CD4-positive, alpha-beta T cell treated with Interferon alpha-2 for 1 hour (primary cell): ENCODE data around the gene ZNHIT2.
A peak's percentile ranks its signal among the peaks of the same experiment; 100 is the strongest.
"Not testable (repeated sequence)": the region's sequence is repeated elsewhere in the genome, so short reads cannot be mapped to it uniquely, and the experiment has no call there.

Source experiments
- DNase-seq, 2 donors: peaks; one replicate each; pipeline ENCODE4 v3.0.0-alpha.2; 2020 to 2022

The ZNHIT2 gene

DNA sequence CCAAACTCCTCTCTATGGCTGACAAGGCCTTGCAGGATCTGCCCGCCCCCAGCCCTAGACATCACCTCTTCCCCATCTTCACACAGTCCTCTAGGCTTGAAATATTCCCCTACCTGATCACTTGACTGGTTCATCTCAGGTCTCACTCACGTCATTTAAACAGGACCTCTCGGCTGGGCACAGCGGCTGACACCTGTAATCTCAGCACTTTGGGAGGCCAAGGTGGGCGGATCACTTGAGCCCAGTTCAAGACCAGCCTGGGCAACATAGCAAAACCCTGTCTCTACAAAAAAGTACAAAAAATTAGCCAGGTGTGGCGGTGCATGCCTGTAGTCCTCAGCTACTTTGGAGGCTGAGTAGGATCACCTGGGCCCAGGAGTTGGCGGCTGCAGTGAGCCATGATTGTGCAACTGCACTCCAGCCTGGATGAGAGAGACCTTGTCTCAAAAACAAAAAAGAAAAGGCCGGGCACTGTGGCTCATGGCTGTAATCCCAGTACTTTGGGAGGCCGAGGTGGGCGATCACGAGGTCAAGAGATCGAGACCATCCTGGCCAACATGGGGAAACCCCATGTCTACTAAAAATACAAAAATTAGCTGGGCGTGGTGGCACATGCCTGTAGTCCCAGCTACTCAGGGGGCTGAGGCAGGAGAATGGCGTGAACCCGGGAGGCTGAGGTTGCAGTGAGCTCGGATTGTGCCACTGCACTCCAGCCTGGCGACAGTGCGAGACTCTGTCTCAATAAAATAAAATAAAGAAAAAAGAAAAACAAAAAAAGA, 1.6 kb upstream of the ZNHIT2 start:
- not testable (repeated sequence) for DNase-seq

DNA sequence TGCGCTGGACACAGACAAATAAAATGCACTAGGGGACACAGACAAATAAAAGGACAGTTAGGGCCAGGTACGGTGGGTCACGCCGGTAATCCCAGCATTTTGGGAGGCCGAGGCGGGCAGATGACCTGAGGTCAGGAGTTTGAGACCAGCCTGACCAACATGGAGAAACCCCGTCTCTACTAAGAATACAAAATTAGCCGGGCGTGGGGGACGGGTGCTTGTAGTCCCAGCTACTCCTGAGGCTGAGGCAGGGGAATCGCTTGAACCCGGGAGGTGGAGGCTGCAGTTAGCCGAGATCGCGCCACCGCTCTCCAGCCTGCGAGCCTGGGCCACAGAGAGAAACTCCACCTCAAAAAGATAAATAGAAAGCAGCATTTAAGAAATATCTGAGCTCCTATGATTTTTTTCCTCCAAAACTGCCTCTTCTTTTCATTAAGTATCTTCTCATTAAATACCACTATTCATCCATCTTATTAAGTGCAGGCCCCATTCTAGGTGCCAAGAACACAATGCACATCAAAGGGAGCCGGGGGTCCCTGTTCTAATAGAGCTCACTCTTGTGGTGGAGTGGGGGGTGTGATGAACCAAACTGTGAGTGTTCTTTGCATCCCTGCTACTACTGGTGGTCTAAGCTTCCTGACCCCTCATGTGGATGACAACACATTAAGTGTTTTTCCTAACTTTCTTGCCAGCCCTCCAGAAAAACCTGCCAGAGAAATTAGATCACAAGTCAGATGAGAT, 766 bp upstream of the ZNHIT2 start:
- DNase-seq: no peak

DNA sequence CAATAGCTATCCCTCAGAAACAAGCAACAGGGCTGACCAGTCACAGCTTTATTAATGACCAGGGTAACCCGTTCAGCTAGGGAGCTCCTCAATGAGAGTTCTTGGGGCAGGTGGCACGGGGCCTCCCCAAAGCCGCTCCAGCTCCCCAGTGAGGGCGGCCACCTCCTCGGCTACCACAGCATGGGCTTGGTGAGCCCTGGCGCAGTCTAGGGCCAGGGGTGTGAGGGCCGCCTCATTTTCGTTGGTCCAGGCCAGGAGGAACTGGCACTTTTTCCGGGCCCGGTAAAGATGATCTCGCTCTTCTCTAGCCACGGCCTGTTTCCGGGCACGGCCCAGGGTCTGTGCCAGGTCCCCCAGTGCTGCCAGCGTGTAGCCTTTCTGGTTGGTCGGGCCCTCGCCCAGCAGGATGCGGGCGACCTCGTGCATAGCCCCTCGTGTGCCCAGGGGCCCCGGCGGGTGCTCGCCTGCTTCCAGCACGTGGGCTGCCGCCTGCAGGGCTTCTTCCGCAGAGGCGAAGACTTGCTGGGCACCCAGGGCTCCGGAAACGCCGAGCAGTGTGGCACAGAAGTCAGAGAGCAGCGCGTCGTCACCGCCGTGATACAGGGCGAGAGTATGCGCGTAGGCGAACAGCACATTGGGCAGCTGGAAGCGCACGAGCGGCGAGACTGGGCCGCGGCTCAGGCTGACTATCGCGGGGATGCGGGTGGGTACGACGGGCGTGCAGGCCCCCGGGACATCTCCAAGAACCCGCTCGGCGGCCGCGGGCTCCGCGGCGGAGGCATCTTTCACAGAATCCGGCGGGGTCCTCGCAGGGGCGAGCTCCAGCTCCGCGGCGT, 913 bp downstream of the ZNHIT2 start:
- peak; percentile 33 to 70 for DNase-seq

DNA sequence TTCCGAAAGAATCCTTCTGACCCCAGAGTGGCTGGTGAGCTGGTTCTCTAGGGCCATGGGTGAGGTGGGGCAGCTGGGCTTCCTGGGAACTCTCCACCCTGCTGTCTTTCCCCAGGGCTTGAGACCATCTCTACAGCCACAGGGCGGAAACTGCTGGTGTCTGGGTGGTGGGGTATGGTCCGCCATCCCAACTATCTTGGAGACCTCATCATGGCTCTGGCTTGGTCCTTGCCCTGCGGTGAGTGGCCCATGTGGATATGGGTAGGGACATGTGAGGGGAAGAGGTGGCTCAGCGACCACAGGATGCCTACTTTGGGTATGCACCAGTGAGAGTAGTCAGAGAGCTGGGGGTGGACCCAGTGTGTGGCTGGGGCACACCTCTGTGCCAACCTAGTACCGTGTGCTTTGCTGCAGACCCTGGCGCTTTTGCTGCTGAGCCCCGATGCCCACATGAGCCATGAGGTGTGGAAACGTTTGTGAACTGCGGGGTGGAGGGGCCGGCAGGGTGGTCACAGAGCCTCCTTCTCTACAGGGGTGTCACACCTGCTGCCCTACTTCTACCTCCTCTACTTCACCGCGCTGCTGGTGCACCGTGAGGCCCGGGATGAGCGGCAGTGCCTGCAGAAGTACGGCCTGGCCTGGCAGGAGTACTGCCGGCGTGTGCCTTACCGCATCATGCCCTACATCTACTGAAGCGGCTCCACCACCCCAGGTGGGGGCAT, 2.0 kb downstream of the ZNHIT2 start:
- no peak for DNase-seq

DNA sequence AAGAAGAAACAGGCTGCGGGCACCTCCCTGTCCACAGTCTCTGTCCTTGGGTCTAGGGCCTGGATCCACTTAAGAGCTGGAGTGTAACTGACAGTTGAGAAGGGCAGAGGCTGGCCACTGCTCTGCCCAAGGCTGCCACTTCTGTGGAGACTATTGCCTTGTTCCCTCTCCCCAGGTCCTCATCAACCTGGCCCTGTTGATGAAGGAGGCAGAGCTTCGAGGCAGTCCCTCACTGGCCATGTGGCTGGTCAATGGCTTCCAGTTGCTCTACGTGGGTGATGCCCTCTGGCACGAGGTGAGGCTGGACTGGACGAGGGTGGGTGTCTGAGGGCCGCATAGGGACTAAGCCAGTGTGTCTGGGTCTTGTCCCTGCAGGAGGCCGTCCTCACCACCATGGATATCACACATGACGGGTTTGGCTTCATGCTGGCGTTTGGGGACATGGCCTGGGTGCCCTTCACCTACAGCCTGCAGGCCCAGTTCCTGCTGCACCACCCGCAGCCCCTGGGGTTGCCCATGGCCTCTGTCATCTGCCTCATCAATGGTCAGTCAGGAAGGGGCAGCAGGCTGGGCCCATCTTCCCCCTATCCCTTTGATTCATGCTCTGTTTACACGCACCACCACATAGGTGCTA, 2.8 kb downstream of the ZNHIT2 start:
- no peak for DNase-seq

DNA sequence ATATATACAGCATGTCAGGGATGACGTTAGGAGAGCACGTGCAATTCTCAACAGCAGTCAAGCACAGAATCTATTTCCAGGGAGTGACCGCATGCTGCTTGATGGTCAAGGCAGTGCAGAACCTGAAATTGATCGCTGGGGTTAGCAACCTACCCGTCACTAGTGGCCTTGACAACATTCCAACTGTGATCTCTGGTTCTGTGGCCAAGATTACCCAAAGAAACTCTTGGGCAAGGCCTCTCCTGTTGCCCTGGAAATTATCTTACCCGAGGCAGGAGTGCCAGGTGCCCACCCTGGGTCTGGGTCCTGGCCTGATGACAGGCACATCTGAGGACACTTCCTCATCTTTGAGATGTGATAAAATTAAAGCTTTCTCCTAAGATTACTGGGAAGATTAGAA, 3.7 kb downstream of the ZNHIT2 start:
- no peak for DNase-seq

DNA sequence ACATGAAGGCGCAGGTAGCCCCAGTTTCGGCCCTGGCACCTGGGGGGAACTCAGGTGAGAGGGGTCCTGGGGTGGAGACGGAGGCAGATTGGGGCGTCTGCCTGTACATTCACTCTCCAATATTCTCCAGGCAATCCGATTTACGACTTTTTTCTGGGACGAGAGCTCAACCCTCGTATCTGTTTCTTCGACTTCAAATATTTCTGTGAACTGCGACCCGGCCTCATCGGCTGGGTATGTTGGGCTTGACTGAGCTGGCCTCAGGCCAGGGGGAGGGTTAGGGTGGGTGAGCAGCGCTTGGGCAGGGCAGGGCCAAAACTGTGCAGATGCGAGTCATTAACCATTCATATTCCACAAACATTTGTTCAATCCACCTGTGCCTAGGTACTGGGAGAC, 4.1 kb downstream of the ZNHIT2 start:
- DNase-seq: no peak

DNA sequence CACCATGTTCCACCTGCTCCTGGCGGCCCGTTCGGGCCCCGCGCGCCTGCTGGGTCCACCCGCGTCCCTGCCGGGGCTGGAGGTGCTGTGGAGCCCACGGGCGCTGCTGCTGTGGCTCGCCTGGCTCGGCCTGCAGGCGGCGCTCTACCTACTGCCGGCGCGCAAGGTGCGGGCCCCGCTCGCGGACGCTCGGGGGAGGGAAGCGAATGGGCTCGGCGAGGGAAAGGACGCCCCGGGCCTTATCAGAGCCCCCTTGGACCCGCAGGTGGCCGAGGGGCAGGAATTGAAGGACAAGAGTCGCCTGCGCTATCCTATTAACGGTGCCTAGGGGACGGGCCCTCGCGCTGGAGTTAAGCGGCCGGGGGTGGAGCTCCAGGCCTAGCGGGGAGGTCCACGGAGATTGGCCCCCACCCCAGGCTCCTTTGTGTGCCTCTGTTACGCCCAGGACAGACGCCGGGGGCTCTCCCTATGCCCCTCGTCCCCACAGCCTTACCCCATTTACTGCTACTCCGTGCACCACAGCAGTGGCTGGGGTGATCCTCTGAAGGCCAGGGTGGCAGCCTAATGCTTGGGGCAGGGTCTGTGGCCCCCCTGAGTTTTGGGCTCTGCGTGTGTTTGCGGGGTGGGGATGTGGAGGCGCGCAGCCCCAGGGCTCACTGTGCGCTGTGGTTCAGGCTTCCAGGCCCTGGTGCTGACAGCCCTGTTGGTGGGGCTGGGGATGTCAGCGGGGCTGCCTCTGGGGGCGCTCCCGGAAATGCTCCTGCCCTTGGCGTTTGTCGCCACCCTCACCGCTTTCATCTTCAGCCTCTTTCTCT, 4.7 kb downstream of the ZNHIT2 start:
- peak; percentile 77 to 84 for DNase-seq

DNA sequence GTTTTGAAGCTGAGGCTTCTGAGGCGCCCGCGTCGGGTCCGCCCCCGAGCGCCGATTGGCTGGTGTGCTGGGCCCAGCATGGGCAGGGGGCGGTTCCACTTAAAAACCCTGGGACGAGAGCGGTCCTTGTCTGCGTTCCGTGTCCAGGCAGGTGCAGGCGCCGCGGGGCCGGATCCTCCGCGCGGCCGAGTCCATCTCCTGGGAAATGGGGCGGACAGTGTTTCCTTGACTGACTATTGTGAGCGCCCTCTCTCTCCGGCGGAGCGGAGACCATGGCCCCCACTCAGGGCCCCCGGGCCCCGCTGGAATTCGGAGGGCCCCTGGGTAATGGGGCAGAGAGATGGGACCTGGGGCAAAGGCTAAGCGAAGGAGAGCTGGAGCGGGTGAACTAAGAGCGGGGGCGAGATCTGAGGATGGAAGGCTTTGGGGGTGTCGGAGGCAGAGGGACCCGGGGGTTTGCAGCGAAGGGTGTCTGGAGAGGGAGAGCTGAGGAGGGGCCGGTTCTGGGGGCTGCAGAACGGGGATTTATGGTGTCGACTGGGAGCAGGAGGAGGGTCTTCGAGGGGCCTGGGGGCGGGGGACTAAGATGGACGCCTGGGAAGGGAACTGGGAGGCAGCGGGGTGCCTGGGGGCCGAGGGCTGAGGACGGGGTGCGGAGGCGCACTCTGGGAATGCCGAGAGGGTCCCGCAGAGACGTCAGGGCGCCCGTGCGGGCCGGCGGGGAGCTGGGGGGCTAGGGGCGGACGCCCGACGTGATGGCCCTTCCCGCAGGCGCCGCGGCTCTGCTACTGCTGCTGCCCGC, 5.6 kb downstream of the ZNHIT2 start, which contains the start of gene TM7SF2:
Gene TM7SF2 (plus strand): TSS at position 129 of the 802 bp plus-strand sequence. CDS start 144 bp downstream, at position 273.
- DNase-seq: peak; percentile 94 to 96

DNA sequence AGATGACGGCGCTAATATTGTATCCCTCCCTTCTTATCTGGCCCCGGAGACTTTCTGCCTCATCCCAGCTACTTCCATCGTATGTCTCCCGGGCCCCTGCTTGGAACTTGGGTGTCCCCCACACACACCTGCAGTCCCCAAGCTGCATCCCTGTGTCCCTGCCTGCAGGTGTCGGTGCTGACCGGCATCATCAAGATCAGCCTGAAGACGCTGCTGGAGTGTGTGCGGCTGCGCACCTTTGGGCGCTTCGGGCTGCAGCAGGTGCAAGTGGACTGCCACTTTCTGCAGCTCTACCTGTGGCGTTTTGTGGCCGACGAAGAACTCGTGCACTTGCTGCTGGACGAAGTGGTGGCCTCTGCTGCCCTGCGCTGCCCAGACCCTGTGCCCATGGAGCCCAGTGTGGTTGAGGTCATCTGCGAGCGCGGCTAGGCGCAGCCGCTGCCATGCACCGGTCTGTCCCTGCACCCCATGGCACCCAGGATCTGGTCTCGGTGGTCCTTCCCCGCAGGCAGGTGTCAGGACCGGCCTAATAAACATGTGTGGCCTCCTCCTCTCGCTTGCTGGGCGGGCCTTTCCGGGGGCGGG, 6.2 kb downstream of the ZNHIT2 start:
- DNase-seq: no peak

DNA sequence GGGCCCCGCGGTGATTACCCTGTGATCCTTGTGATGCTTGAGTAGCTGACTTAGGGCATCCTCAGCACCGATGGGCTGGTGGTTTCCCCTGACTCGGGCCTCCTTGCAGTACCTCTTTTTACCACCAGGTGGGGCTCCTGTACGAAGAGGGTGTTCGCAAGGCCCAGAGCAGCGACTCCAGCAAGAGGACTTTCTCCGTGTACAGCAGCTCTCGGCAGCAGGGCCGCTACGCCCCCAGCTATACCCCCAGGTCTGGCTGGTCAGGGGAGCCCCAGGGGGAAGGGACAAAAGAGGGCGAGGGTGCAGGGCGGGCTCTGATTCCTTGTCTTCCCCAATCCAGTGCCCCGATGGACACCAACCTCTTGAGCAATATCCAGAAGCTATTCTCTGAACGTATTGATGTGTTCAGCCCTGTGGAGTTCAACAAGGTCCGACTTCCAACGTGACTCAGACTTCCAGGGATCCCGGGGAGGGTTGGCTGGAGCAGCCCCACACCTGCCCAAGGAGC, 7.1 kb downstream of the ZNHIT2 start:
- peak; percentile 91 to 96 for DNase-seq

DNA sequence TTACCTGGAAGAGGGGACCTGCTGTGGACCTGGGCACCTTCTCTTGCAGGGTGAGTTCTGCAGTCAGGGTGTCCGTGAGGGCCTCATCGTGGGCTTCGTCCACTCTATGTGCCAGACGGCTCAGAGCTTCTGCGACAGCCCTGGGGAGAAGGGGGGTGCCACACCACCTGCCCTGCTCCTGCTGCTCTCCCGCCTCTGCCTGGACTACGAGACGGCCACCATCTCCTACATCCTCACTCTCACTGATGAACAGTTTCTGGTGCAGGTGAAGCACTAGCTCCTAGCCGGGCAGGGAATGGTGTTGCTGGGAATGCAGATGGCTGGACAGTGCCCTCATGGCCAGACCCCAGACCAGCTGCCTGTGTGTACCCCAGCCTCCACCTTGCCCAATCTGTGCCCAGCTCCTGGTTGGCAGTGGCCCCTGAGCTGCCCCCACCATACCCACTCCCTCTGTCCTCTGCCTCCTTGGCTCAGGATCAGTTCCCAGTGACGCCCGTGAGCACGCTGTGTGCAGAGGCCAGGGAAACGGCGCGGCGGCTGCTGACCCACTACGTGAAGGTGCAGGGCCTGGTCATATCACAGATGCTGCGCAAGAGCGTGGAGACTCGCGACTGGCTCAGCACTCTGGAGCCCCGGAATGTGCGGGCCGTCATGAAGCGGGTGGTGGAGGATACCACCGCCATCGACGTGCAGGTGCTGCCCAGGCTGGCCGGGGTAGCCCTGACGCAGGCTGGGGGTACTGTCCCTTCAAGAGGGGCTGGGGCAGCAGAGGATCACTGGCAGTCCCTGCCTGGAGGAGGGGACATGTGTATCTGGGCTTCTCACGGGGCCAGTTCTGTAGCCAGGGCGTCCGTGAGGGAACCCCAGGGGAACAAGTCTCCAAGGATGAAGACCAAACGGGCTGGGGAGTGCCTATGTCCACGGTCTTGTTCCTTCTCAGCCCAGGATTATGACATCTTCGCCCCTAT, 8.0 kb downstream of the ZNHIT2 start:
- DNase-seq: no peak

DNA sequence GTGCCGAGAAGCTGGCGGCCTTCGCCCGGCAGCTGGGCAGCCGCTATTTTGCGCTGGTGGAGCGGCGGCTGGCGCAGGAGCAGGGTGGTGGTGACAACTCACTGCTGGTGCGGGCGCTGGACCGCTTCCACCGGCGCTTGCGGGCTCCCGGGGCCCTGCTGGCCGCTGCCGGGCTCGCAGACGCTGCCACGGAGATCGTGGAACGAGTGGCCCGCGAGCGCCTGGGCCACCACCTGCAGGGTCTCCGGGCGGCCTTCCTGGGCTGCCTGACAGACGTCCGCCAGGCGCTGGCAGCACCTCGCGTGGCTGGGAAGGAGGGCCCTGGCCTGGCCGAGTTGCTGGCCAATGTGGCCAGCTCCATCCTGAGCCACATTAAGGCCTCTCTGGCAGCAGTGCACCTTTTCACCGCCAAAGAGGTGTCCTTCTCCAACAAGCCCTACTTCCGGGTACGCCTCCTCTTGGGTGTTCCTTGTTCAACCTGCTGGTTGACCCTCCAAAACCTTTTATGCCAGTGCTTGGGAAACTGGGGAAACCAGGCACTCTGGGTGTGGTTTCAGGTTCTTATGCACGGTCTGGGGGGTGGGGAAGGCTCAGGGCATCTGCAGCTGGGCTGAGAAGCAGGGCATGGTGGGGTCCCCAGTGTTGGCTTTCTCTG, 8.9 kb downstream of the ZNHIT2 start:
- DNase-seq: no peak

DNA sequence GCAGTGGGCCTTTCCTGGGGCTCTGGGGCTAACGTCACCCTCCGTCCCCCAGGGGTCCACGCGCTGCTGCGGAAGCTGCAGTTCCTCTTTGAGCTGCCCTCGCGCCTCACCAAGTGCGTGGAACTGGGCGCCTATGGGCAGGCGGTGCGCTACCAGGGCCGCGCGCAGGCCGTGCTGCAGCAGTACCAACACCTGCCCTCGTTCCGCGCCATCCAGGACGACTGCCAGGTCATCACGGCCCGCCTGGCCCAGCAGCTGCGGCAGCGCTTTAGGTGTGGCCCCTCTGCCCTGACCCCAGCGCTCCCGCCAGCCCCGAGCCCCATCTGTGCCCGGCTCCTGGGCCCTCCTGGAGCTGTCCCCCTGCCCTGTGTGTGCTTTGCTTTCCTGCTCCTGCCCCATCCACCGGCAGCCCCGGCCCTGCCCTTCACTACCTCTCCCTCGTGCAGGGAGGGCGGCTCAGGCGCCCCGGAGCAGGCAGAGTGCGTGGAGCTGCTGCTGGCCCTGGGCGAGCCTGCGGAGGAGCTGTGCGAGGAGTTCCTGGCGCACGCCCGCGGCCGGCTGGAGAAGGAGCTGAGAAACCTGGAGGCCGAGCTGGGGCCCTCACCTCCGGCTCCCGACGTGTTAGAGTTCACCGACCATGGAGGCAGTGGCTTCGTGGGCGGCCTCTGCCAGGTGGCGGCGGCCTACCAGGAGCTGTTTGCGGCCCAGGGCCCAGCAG, 9.6 kb downstream of the ZNHIT2 start:
- DNase-seq: no peak

DNA sequence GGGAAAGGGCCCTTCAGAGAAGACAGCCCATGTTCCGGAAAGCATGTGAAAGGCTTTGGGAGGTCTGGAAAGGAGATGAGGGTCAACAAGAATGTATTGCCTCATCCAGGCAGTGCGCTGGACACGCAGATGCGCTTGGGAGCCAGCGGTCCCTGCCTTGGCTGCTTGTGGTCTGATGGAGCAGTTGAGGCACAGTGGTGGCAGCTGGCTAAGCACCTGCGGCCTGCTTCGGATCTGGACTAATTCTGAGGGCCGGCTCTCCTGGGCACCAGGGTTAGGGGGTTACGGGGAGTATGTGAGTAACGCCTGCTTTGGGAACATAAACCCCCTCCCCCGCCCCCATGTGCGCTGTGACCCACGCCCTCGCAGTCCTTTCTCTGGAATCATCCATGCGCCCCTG, 10.4 kb downstream of the ZNHIT2 start:
- DNase-seq: no peak

DNA sequence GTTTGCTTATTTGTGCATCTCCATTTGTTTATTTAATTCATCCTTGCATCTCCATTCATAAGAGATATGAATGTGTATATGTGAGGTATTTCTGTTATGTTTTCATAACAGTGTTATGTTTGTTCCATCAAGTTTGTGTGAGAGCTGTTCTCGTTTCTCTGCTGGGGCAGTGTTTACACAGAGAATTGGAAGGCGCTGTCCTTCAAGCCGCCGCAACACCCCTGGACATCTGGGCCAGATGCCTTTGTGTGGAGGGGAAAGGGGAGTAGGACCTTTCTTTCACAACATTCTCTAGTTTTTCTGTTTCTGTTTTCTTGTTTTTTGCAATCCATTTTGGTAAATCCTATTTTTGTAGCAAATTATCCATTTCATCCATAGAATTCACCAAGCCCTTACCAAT, 12.9 kb downstream of the ZNHIT2 start:
- DNase-seq: no peak

DNA sequence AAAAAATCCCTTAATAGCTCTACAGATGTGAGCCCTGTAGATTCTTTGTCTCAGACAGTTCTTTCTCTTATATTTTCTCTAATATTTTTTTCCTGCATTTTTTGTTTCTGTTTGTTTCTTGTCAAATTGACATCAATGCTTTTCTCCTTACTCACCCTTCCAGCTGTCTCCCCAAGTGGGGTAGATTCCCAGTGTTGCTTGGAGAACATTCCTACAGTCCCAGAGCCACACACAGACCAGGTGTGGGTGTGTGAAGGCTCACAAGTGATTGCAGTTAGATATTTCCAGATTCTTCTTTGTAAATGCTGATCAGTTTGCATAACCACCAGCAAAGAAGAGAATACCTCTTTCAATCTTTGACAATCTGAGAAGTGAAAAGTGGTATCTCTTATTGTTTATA, 14.0 kb downstream of the ZNHIT2 start:
- no peak for DNase-seq
